Parathyroid adenoma (tissue), 2 donors: ENCODE data around the gene COX7A2L.

ENCODE experiments used
- H2AFZ ChIP-seq: fragments of 300-600 bp; sonication (generic); one replicate; pipeline ENCODE4 v1.7.0; 2017; ENCODE audit warnings: antibody characterized with exemption, mild to moderate bottlenecking
- H3K27ac ChIP-seq: fragments of 300-600 bp; sonication (generic); one replicate; pipeline ENCODE4 v1.7.0; 2017
- H3K27me3 ChIP-seq: fragments of 300-600 bp; sonication (generic); one replicate; pipeline ENCODE4 v1.7.0; 2017; ENCODE audit warnings: low read length; ENCODE audit not compliant: control insufficient read depth, insufficient read depth
- H3K36me3 ChIP-seq: fragments of 300-600 bp; sonication (generic); one replicate; pipeline ENCODE4 v1.7.0; 2017; ENCODE audit warnings: low read length; ENCODE audit not compliant: control insufficient read depth, insufficient read depth
- H3K4me1 ChIP-seq: fragments of 300-600 bp; sonication (generic); one replicate; pipeline ENCODE4 v1.7.0; 2017; ENCODE audit warnings: control low read depth
- H3K4me2 ChIP-seq: fragments of 300-600 bp; sonication (generic); one replicate; pipeline ENCODE4 v1.7.0; 2017; ENCODE audit warnings: low read length
- H3K4me3 ChIP-seq: fragments of 300-600 bp; sonication (generic); one replicate; pipeline ENCODE4 v1.7.0; 2017; ENCODE audit warnings: low read depth, low read length
- H3K79me2 ChIP-seq: fragments of 300-600 bp; sonication (generic); one replicate; pipeline ENCODE4 v1.7.0; 2017; ENCODE audit warnings: control low read depth
- H3K9ac ChIP-seq: fragments of 300-600 bp; sonication (generic); one replicate; pipeline ENCODE4 v1.7.0; 2017; ENCODE audit warnings: mild to moderate bottlenecking
- H3K9me3 ChIP-seq: fragments of 300-600 bp; sonication (generic); one replicate; pipeline ENCODE4 v1.7.0; 2017; ENCODE audit warnings: low read length; ENCODE audit not compliant: control insufficient read depth
- TF ChIP-seq, protein P1 (sequence below): fragments of 300-600 bp; sonication (generic); IDR thresholded peaks from one replicate; pipeline ENCODE4 v1.7.0; 2017; ENCODE audit warnings: antibody characterized with exemption, mild to moderate bottlenecking
- donor health status: primary hyperparathyroidism.

Gene COX7A2L

DNA sequence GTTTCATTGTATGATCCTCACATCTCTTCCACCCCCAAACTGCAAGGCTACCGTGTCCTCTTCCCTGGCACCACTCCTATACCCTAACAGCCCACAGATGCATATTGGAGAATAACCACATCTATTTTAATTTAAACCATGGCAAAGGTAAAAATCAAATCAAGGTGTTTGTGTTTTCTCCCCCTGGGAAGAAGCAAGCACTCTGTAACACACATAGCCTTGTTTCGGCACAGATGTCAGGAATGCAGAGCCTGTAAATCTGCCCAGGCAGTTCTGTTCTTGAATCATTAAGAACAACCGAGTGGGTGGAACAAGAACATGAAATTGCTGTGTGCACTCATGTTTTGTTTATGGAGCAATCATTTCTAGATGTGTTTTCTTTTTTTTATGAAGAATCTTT is 6.8 kb upstream of the COX7A2L start:
- Histone ChIP-seq H3K4me2 (no peak overlapping the region), H3K4me3 (no peak overlapping the region), H3K79me2 (no peaks in the 10 kb centered on the region), H3K9me3 (no peaks in the 10 kb centered on the region), H2AFZ (no peak overlapping the region), H3K27me3 (no peaks in the 10 kb centered on the region), H3K36me3 (no peaks in the 10 kb centered on the region), H3K4me1 (no peaks in the 10 kb centered on the region), H3K9ac (no peak overlapping the region), H3K27ac (no peak overlapping the region)
- TF ChIP-seq, protein P1, sequence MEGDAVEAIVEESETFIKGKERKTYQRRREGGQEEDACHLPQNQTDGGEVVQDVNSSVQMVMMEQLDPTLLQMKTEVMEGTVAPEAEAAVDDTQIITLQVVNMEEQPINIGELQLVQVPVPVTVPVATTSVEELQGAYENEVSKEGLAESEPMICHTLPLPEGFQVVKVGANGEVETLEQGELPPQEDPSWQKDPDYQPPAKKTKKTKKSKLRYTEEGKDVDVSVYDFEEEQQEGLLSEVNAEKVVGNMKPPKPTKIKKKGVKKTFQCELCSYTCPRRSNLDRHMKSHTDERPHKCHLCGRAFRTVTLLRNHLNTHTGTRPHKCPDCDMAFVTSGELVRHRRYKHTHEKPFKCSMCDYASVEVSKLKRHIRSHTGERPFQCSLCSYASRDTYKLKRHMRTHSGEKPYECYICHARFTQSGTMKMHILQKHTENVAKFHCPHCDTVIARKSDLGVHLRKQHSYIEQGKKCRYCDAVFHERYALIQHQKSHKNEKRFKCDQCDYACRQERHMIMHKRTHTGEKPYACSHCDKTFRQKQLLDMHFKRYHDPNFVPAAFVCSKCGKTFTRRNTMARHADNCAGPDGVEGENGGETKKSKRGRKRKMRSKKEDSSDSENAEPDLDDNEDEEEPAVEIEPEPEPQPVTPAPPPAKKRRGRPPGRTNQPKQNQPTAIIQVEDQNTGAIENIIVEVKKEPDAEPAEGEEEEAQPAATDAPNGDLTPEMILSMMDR, result no peak

DNA sequence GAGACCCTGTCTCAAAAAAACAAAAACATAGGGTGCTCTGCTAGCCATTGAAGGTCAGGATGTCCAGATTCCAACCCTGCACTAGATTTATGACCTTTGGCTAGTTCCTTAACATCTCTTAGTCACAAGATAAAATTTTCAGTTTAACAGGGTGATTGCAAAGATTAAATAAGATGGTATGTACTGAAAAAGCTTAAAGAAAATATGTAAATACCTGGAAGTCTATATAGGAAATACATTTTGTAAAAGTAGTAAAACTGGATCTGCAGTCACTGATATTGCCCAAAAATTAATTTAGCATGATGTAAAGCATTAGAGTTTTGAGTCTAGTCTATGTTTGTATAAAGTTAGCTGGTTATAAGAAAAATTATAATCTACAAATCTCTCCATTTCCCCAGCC is 5.4 kb upstream of the COX7A2L start:
- no peak overlapping the region for H3K27ac ChIP-seq
- H3K4me1 ChIP-seq, result no peaks in the 10 kb centered on the region
- no peak overlapping the region for H3K9ac ChIP-seq
- TF ChIP-seq, protein P1, result no peak
- H3K79me2 ChIP-seq, result no peaks in the 10 kb centered on the region
- H2AFZ ChIP-seq, result no peak overlapping the region
- H3K27me3 ChIP-seq, result no peaks in the 10 kb centered on the region
- no peaks in the 10 kb centered on the region for H3K9me3 ChIP-seq
- H3K36me3 ChIP-seq, result no peaks in the 10 kb centered on the region
- H3K4me2 ChIP-seq, result no peak overlapping the region
- no peak overlapping the region for H3K4me3 ChIP-seq

DNA sequence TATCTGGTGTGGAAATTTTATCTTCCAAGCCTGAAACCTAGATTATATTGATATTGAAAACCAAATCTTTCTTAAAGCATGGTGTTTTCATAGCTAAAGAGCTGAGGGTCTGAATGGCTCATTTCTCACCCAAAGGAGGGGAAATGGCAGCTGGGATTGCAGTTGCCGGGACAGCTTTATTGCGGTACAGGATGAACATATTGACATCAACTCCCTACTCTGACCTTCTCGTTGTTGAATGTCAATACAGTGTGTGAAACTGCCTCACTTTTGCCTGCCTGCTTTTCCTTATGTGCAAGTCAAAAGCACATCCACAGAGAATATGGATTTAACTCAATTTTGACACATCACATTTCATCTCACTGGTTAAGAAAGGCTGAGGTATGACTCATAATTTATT is 3.6 kb upstream of the COX7A2L start:
- H3K27ac ChIP-seq, result no peak overlapping the region
- no peak overlapping the region for H2AFZ ChIP-seq
- TF ChIP-seq, protein P1, result no peak
- no peaks in the 10 kb centered on the region for H3K9me3 ChIP-seq
- H3K79me2 ChIP-seq, result peaks cover 12% of the 10 kb centered on the region
- no peaks in the 10 kb centered on the region for H3K36me3 ChIP-seq
- no peak overlapping the region for H3K4me2 ChIP-seq
- no peak overlapping the region for H3K9ac ChIP-seq
- no peaks in the 10 kb centered on the region for H3K27me3 ChIP-seq
- no peak overlapping the region for H3K4me3 ChIP-seq
- H3K4me1 ChIP-seq, result peaks cover 4% of the 10 kb centered on the region

DNA sequence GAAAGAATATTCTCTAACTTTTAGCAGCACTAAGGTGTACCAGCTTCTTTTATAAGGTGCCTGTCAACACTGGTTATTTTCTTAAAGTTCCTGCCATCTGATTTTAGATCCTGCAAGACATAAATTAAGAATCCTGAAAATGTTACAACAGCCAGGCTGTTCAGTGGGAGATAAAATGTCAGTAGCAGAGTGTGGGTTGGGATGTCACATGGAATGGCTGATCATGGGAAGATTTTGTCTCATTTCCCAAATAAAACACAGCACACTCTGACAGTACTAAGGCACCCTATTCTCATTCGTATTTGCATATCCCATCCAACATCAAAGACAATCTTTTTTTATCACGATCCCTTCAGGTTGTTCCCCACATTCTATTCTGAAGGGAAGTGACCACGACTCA is 2.4 kb upstream of the COX7A2L start:
- Histone ChIP-seq H3K36me3 (no peaks in the 10 kb centered on the region), H3K9me3 (no peaks in the 10 kb centered on the region), H3K4me1 (peaks cover 10% of the 10 kb centered on the region), H3K27ac (no peak overlapping the region), H2AFZ (no peak overlapping the region), H3K9ac (no peak overlapping the region), H3K4me3 (no peak overlapping the region), H3K27me3 (no peaks in the 10 kb centered on the region), H3K4me2 (no peak overlapping the region), H3K79me2 (peaks cover 20% of the 10 kb centered on the region)
- TF ChIP-seq, protein P1, result no peak

DNA sequence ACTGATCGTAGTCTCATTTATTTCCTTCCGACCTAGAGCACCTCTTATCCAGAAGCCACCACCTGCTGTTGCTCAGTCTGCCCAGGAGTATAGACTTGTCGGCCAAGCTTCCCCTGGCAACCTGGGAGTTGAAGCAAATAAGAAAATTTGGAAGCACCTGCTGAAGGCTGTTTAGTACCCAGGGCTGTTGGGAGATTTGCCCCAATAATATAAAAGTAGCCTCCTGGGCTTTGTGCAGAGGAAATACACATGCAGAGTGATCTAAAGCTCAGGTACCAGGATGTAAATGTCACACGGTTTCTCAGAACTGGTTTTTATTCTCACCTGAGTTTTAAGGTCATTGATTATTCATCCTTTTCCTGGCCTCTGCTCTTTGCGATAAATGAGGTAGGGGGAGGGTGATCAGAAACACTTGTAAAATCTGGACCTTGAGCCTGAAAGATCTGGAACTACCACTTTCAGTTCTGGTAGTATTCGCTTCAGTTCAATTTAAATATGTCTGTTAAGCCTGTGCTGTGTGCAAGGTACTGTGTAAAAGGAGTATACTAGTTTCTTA is 789 bp upstream of the COX7A2L start:
- Histone ChIP-seq H3K4me1 (peaks cover 10% of the 10 kb centered on the region), H3K9ac (no peak overlapping the region), H3K79me2 (peaks cover 36% of the 10 kb centered on the region), H3K27me3 (no peaks in the 10 kb centered on the region), H3K9me3 (no peaks in the 10 kb centered on the region), H3K27ac (peak overlapping the region; percentile 95), H3K4me2 (peak overlapping the region; percentile 70), H3K36me3 (no peaks in the 10 kb centered on the region), H3K4me3 (peak overlapping the region; percentile 98), H2AFZ (peak overlapping the region; percentile 69)
- TF ChIP-seq, protein P1, result no peak
